ENCODE results near the gene GFAP. TPM values are rescaled to one million over a fixed set of nuclear protein-coding genes. Genes with fewer than 3 reads are reported as not detected.

GFAP gene
- total RNA-seq, 1 experiment from 2014 or later, result 1.2 TPM

DNA sequence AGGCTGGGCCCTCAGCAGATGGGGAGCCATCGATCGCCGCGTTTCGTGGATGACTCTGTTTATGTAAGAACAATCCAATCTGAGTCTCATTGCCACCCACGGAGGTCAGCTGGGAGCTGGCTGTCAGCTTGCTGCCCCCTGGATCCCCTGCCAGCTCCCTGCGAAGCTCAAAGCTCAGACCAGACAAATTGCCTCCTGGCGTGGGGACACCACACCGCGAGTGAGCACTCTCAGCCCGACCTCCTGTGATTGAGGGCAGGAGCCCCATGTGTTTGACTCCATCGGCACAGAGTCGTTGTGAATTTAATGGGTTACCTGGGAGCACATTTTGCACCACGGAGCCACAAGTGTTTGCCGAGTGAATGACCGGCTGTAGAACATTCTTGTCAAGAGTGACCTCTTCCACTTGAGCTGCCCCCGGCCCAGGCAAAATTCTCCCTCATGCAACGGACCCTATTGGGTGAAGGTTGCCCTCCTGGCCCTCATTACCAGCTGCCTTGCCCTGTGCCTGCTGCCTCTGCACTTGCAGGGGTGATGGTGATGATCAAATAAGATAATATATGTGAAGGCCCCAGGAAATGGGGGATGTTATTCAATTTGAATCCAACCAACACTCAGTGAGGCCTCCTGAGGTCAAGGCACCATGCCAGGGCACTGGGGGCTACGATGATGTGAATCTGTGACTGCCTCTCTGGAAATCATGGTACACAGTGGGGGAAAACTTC is 7.6 kb upstream of the GFAP start:
- no peak overlapping the region for H3K27ac Mint-ChIP-seq
- H3K56ac ChIP-seq (ENCODE audit: insufficient read length, low read depth, low read length), result no peak overlapping the region

More for the DNA sequence above, 7.6 kb upstream of the GFAP start:
- H2BK120ac ChIP-seq (ENCODE audit: low read depth, low read length, poor library complexity, severe bottlenecking), result no peak overlapping the region
- H3K23me2 ChIP-seq (ENCODE audit: insufficient read length, low read depth, low read length, poor library complexity, severe bottlenecking), result no peaks in the 10 kb centered on the region
- no peak overlapping the region for H3T11ph ChIP-seq (ENCODE audit: low read length)
- no peak overlapping the region for H3K18ac ChIP-seq (ENCODE audit: insufficient read length, low read depth, low read length)
- no peaks in the 10 kb centered on the region for H3K79me2 ChIP-seq (ENCODE audit: insufficient read depth, low read length)
- H3K4me3 Mint-ChIP-seq, result no peak overlapping the region; a peak in 1 of 5 replicates
- no peak overlapping the region for H4K8ac ChIP-seq (replicated peaks; ENCODE audit: insufficient read length, low read depth, low read length)
- peaks cover 17 to 32% of the 10 kb centered on the region in 2 experiments for H3K4me1 Mint-ChIP-seq
- H3K9me3 Mint-ChIP-seq, result no peaks in the 10 kb centered on the region
- H2BK15ac ChIP-seq (ENCODE audit: low read depth, low read length), result no peak overlapping the region
- no peak overlapping the region for H2AK5ac ChIP-seq (ENCODE audit: insufficient read length, low read length)
- no peak overlapping the region for H3K27ac ChIP-seq (ENCODE audit: insufficient read length, low read depth, low read length)
- TF ChIP-seq, protein P1, sequence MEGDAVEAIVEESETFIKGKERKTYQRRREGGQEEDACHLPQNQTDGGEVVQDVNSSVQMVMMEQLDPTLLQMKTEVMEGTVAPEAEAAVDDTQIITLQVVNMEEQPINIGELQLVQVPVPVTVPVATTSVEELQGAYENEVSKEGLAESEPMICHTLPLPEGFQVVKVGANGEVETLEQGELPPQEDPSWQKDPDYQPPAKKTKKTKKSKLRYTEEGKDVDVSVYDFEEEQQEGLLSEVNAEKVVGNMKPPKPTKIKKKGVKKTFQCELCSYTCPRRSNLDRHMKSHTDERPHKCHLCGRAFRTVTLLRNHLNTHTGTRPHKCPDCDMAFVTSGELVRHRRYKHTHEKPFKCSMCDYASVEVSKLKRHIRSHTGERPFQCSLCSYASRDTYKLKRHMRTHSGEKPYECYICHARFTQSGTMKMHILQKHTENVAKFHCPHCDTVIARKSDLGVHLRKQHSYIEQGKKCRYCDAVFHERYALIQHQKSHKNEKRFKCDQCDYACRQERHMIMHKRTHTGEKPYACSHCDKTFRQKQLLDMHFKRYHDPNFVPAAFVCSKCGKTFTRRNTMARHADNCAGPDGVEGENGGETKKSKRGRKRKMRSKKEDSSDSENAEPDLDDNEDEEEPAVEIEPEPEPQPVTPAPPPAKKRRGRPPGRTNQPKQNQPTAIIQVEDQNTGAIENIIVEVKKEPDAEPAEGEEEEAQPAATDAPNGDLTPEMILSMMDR (conservative IDR thresholded peaks at IDR 0.05), result no peak
- H3K14ac ChIP-seq (ENCODE audit: insufficient read depth, low read length), result no peak overlapping the region
- H3K36me3 Mint-ChIP-seq (ENCODE audit: insufficient read depth in 1 of 3, low read depth in 3 of 3), result peaks cover 16 to 29% (median 24%) of the 10 kb centered on the region in 3 experiments
- no peak overlapping the region for H2BK12ac ChIP-seq (ENCODE audit: insufficient read length, low read depth, low read length)
- H3K4me2 ChIP-seq (ENCODE audit: insufficient read depth, insufficient read length, low read length), result no peak overlapping the region
- no peak overlapping the region for H2AFZ ChIP-seq (ENCODE audit: low read length)
- no peaks in the 10 kb centered on the region for H4K20me1 ChIP-seq (ENCODE audit: control insufficient read depth, insufficient read depth, insufficient read length)
- no peaks in the 10 kb centered on the region for H3K9me3 ChIP-seq (ENCODE audit: control insufficient read depth, low read depth, low read length)
- no peak overlapping the region for H3K23ac ChIP-seq (ENCODE audit: insufficient read length, low read depth, low read length)
- no peak overlapping the region for H3K9ac ChIP-seq (ENCODE audit: extremely low read depth, insufficient read length, low read length)
- H2BK5ac ChIP-seq (ENCODE audit: insufficient read length, low read length), result no peak overlapping the region
- no peak overlapping the region for H4K5ac ChIP-seq (ENCODE audit: insufficient read length, low read depth, low read length)
- no peak for DNase-seq
- no peak overlapping the region for H3K4ac ChIP-seq (ENCODE audit: low read depth, low read length)
- H3K79me1 ChIP-seq (ENCODE audit: insufficient read depth, low read depth, low read length, poor library complexity, severe bottlenecking), result no peaks in the 10 kb centered on the region
- H3K27me3 Mint-ChIP-seq (ENCODE audit: low read depth), result peaks cover 19% of the 10 kb centered on the region
- H3K27me3 ChIP-seq (ENCODE audit: insufficient read depth, low read length), result 0 out of 2 replicates have a peak, but pooled peaks cover 2% of the 10 kb centered on the region
- H2BK20ac ChIP-seq (ENCODE audit: low read depth, low read length, poor library complexity, severe bottlenecking), result no peak overlapping the region
- no peak overlapping the region for H4K91ac ChIP-seq (ENCODE audit: insufficient read length, low read depth, low read length)
- H3K4me1 ChIP-seq (ENCODE audit: insufficient read depth, low read length), result peaks cover 7% of the 10 kb centered on the region; the same call in 1 of the 2 replicates
- no CpG with 5 or more reads among the region's 19 CpGs for whole genome bisulfite sequencing (ENCODE audit: extremely low coverage, insufficient read length, low lambda C conversion rate)
